SIG-M5 treated with dmso at 0.1 percent for 504 hours (cell line): ENCODE measurements around the gene ARHGEF40.

ENCODE experiments used
- DNase-seq: peaks from one replicate; lab custom pipeline; 2025; ENCODE audit not compliant: unreplicated experiment; lab: John Stamatoyannopoulos, UW

Gene ARHGEF40

DNA sequence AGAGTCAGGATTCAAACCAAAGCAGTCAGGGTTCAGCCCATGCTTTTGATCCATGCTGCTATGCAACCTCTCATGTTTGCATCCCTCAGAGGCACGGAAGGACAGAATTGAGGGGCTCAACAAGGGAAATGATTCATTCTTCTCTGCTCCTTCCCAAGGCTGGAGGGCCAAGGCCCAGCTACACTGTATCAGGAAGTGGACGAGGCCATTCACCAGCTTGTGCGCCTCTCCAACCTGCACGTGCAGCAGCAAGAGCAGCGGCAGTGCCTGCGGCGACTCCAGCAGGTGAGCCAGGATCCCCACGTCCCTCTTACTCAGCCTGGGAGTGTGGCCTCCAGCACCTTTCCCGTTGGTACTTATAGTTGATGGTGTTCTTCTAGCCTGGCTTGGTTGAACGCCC is 8.6 kb downstream of the ARHGEF40 start:
- DNase-seq: no peak

DNA sequence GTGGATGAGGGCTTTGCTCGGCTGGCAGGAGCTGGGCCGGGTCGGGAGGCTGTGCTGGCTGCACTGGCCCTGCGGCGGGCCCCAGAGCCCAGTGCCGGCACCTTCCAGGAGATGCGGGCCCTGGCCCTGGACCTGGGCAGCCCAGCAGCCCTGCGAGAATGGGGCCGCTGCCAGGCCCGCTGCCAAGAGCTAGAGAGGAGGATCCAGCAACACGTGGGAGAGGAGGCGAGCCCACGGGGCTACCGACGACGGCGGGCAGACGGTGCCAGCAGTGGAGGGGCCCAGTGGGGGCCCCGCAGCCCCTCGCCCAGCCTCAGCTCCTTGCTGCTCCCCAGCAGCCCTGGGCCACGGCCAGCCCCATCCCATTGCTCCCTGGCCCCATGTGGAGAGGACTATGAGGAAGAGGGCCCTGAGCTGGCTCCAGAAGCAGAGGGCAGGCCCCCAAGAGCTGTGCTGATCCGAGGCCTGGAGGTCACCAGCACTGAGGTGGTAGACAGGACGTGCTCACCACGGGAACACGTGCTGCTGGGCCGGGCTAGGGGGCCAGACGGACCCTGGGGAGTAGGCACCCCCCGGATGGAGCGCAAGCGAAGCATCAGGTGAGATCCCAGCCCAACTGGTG is 11.5 kb downstream of the ARHGEF40 start:
- DNase-seq: no peak

DNA sequence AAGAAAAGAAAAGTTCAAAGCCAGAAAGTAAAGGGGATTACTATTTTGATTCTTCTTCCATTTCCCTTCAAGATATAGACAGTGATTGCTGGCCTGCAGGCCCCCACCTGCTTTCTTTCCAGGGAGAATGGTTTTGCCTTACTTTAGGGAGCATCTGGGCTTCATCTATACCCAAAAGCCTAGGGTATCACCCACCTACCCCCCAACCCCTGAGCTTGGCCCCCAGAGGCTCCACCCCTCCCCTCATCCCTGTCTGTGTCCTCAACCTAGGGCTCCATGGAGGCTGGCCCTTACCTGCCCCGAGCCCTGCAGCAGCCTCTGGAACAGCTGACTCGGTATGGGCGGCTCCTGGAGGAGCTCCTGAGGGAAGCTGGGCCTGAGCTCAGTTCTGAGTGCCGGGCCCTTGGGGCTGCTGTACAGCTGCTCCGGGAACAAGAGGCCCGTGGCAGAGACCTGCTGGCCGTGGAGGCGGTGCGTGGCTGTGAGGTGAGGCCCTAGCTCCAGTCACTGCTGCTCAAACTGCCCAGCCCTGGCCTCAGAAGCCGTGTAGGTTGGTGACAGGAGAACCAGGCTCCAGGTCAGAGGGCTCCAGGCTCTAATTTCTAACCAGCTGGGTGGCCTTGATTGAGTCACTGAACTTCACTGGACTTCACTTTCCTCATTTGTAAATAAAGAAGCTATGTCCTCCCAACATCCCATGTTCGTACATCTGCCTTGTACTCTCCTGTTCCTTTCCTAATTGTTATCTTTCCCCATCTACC is 13.6 kb downstream of the ARHGEF40 start:
- no peak for DNase-seq

DNA sequence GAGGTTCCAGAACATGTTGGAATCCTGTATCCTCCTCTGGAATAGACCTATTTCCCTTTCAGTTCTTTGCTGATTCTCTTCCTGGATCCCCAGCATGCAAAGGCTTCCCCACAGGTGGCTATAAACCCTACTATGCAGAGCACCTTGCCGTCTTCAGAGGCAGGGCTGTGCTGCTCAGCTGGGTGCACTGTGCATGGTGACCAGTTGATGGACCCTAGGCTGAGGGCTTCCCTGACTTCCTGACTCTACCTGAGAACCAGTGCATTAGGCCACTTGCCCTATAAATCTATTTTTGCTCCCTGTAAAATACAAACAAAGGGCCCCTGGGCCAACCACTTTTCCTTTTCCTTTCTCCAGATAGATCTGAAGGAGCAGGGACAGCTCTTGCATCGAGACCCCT is 14.3 kb downstream of the ARHGEF40 start:
- no peak for DNase-seq

DNA sequence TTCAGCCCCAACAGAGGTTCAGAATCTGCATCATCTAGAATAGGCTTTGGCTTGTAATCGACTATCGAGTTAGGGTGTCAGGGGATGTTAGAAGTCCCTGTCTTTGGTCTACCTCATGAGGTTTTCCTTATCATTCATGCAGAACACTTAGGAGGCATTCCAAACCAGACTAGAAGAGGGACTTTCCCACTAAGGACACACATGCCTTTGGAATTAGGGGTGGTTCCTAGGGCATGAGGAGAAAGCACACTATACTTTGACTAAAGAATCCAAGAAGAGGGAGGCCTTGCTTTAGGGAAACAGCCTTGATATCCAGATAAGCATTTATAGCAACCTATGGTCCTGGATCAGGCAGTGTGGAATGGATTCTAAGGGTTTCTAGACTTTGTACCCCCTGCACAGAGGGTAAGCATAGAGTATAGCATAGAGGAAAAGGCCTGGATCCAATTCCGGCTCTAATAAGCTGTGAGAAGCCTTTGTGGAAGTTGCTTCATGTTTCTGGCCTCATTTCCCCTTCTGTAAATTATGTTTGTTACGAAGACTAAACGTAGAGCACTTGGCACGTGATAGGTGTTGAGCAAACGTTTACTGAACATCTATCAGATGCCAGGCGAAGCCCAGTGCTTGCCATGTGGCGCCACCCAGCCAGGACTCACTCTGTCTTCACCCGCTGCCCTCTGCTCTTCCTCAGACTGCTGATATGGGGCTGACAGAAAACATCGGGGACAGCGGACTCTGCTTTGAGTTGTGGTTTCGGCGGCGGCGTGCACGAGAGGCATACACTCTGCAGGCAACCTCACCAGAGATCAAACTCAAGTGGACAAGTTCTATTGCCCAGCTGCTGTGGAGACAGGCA is 15.1 kb downstream of the ARHGEF40 start:
- DNase-seq: peak; percentile 56

DNA sequence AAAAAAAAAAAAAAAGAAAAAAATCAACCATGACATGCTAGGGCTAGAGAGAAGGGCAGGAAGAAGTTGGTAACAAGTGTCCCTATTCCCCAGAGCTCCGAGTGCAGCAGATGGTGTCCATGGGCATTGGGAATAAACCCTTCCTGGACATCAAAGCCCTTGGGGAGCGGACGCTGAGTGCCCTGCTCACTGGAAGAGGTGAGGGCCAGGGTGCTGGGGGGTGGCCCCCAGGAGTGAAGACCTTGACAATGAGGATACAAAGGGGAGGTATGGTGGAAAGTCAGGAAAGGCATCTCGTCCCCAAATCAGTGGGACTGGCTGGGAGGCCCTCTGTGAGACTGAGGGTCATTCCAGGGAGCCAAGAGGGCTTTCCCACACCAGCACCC is 16.8 kb downstream of the ARHGEF40 start:
- DNase-seq: no peak

DNA sequence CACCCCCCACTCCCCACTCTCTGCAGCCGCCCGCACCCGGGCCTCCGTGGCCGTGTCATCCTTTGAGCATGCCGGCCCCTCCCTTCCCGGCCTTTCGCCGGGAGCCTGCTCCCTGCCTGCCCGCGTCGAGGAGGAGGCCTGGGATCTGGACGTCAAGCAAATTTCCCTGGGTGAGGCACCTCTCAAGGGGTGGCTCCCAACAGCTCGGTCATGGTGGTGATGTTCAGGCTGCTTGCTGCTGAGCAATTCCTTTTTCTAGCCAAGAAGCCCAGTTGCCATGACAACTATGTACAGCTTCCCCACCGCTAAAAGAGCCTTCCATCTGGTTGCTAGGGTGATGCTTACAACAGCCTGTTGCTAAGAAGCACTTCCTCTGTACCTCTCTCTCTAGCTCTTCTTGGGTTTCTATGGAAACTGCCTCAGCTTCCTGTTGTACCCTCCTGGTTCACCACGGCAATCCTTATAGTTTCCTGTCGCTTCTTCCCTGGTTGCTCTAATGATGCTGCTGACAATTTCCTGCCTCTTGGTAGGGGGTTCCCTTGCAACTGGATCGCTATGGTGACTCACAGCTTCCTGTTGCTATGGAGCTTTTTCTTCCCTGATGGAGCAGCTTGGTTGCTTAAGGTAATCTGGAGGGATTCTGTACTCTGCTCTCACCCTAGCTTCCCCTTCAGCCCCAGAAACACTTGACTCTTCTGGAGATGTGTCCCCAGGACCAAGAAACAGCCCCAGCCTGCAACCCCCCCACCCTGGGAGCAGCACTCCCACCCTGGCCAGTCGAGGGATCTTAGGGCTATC is 17.4 kb downstream of the ARHGEF40 start:
- peak; percentile 93 for DNase-seq

DNA sequence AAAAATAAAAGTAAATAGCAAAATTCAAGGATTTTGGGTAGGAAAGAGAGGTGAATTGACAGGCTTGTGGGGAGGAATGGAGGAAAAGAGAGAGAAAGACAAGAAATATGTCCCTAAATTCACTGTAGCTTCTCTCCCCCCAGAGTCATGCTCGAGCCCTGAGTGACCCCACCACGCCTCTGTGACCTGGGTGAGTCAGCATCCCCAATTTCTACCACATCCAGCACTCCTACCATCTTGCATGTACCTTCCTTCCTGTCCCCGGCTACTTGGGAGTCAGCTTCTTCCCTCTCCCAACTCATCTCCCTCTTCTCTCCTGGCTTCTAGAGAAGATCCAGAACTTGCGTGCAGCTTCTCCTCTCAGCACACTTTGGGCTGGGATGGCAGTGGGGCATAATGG is 18.6 kb downstream of the ARHGEF40 start:
- no peak for DNase-seq

DNA sequence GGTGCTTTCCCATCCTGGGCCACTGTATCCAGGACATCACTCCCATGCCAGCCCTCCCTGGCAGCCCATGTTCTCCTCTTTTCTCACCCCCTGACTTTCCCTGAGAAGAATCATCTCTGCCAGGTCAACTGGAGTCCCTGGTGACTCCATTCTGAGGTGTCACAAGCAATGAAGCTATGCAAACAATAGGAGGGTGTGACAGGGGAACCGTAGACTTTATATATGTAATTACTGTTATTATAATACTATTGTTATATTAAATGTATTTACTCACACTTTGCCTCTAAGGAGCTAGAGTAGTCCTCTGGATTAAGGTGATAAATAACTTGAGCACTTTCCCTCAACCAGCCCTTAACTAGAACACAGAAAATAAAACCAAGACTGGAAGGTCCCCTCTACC is 19.2 kb downstream of the ARHGEF40 start:
- no peak for DNase-seq

DNA sequence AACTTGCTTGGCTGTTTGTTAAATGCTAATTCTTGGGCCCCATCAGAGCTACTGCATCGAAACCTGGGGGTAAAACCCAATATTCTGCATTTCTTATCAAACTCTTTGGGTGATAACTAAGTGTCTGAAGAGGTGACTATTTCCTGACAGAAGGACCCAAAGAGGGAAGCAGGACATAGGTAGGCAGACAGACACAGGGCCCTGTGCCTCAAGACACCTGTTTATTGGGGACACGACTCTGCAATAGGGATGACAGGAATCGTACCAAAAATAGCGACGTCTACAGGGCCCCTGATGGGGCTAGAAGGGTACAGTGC is 19.7 kb downstream of the ARHGEF40 start:
- DNase-seq: no peak

DNA sequence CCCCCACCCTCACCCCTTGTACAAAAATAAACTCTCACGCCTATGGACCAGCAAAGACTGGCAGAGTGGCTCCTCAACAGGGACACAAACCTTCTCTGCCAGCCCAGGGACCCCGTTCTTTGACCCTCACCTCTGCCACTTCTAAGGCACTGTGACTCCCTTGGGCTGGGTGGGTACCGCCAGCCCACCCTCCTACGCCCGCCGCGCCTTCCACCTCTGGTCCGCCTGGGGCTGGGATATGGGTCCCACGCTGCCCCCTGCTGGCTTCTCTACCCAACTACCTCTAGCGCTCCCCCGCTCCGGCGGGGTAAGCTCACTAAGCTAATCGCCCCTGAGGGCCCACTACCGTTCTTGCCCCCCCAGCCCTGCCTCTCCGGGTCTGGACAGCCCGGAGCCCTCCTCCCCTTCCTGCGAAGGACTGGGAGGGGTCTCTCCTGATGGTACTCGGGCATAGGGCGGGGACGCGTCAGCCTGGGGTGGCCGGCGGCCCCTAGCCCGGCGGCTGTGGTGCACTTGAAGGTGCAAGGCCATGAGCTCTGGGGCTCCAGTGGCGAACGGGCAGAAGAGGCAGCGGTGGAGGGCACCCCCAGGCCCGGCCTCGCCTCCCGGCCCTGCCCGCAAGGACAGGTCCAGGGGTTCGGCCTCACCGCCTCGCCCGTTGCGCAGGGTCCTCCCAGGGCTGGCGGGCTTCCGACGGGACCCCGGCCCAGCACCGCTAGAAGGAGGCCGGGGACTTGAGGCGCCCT is 20.3 kb downstream of the ARHGEF40 start:
- DNase-seq: no peak

DNA sequence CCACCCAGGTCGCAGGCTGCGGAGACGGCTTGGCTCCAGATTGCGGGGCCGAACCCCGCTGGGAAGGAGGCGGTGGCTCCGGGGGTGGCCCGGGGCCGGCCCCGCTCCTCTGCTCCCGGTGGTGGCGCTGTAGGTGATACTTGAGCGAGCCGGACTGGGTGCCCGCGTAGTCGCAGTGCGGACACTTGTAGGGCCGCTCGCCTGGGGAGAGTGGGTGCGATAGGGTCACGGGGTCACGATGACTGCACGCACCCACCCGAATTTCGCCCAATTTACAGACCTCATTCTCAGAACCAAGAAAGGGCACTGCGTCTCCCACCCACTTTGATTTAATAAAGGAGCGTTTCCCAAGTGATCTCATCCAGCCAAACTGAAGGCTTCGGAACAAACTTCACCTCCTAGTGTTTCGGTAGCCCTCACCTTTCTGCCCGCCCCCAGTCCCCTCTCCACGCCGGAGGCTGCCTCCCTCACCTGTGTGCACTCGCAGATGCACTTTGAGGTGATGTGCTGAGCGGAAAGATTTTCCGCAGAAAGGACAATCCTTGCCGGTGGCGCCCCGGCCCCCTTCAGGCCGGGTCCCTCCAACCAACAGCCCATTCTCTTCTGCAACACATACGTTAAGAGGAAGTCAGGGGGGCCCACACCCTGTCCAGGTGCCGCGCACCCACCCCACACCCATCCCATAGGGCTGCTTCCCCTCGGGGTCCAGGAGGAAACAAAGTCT is 21.0 kb downstream of the ARHGEF40 start:
- no peak for DNase-seq

DNA sequence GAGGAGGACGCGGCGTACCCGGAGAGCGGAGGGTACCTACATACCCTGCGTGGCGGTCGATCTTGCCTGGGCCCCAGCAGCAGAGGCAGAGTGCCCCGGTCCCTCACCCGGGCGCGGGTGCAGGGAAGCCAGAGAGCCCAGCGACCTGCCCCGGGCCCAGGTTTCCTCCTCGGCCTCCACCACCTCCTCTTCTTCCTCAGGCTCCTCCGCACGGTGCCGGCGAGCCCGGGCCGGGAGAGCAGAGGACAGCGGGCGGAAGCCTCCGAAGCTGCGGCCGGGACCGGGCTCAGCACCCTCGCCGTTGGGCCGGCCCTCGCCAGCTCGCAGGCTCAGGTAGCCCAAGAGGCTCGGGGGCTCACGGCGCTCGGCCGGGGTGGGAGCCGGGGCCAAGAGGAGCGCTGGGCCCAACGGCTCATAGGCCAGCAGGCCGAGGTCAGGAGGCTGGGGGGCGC is 21.7 kb downstream of the ARHGEF40 start:
- no peak for DNase-seq

DNA sequence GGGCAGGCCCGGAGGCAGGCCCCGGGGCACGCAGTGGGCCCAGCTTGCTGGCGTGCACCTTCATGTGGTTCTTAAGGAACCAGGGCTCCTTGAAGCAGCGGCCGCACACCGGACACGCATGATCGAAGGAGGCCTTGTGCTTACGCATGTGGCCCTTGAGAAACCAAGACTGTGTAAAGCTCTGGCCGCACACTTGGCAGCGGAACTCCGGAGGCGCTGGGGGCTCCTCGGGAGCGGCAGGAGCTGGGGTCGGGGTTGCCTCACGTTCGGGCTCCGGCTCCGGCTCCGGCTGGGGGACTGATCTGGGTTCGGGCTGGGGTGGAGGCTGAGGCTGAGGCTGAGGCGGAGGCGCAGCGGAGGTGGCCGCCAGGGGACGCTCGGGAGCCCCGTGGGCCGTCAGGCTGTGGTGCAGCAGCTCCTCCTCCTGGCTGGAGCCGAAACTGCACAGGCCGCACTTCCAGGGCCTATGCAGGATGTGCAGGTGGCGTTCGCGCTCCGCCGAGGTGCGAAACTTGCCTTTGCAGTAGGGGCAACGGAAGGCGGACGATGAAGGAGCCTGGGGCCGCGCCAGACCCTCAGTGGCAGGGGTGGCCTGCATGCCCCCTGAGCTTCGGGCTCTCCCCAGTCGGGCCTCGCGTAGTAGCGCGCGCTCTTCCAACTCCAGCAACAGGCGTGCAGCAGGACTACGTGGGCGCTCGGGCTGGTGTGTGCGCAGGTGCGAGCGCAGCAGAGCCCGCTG is 22.3 kb downstream of the ARHGEF40 start:
- peak; percentile 50 for DNase-seq

DNA sequence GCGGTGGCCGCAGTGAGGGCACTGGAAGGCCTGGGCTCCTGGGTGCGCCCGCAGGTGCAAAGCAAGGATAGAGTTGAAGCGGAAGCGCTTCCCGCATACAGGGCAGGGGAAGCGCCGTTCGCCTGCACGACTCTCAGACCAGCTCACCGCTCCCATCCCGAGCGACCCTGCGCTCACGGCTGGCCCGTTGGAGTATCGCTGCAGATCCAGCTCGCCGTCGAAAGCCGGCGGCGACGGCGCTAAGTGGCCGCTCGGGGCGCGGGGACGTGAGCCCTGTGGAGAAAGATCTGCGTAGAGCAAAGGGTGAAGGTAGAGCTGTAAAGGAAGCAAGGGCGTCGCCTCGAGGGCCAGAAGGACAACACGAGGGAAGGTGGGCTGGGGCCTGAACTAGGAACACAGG is 22.9 kb downstream of the ARHGEF40 start:
- DNase-seq: no peak

DNA sequence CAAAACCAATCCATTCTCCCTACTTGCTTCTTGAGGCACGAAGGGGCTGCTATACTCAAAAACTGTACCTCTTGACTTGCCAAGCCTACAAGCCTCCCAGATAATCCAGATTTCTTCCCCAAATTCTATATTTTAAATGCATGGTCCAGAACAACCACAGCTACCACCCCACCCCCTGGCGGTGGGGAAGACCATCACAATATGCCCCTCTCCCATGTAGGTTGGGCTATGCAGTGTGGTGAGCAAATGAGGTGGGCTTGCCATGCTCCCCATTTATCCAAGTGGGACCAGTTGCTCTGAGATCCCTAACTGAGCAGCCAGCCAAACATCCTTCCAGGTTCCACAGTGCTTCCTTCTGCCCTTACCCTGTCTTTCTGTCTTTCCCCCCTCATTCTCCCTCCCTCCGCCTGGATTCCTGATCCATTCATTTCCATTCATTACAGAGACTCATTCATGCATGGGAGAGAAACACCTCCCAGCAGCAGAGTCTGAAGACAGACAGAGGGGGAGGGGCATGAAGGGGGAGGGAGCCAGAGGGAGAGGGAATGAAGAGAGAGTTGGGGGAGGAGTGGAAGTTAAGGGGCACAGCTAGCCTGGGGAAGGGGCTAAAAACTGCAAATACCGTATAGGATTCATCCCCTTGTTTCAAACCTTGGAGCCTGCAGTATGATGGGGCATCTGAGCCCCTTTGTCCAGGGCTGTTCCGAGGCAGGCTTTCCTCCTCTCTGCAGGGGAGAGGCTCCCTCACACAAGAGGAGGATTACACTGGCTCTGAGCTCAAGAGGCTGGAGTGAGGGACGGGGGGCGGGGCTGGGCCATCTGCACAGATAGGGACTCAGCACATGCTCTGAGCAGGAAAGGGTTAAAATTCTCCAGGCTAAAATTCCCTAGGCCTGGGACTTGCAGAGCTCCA is 23.9 kb downstream of the ARHGEF40 start:
- no peak for DNase-seq

DNA sequence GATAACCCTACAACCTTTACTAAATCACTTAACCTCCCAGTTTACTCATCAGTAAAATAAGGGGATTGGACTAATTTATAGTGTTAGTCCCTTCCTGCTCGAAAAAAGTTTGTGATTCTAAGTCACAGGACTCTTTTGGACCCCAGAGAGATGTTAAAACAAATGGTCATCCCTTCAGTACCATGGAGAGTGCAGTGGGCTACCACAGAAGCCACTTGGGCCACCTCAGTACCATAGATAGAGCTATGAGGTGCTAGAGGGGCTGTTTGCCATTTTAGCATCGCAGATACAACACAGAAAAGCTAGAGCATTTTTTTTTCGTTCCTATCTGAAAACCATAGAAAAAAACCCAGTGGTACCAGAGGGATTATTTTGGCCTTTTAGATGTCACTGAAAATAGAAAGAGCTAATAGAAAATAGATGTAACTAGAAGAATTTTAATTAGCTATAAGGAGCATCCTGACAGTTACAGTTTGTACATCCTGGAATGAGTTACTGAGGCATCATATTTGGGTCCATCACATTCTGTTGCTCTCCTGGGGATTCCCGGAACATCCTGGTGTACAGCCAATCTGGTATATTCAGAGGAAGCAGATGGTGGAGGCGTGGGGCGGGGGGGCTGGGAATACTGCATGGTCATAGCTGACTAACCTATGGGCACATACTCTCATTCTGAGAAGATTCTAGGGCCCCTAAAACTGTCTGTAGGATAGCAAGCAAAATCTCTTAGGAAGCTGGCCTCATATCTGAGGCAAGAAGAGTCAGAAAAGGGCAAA is 25.5 kb downstream of the ARHGEF40 start:
- DNase-seq: no peak
